AG04449 (cell line): ENCODE measurements around the gene CTXN1.

Experiments used
- CTCF ChIA-PET: fragments of 350-600 bp; formaldehyde crosslinking; extraction: SDS; loops from one replicate; lab custom pipeline; 2021; ENCODE audit warnings: antibody characterized with exemption; lab: Yijun Ruan, JAX
- POLR2A ChIA-PET: fragments of 400-600, 350-600 bp; formaldehyde crosslinking; extraction: SDS; loops from one replicate; lab custom pipeline; 2020; ENCODE audit warnings: antibody characterized with exemption, inconsistent platforms; lab: Yijun Ruan, JAX
- DNase-seq: peaks from one replicate; pipeline ENCODE4 v3.0.0-alpha.2; 2010; ENCODE audit warnings: low read depth, low spot score
- H3K4me3 ChIP-seq: 2 replicates; pipeline ENCODE4 v1.5.1; 2011; ENCODE audit warnings: low read depth, mild to moderate bottlenecking, control low read depth, low read length
- CTCF ChIP-seq: IDR thresholded peaks from one replicate; pipeline ENCODE4 v1.5.1; 2011; ENCODE audit warnings: mild to moderate bottlenecking, moderate library complexity, low read length, control low read depth, inconsistent platforms; ENCODE audit not compliant: insufficient read depth; ENCODE audit errors: missing control alignments

CTXN1 gene

GRCh38 chr19:7928741-7929701 lies 3.1 kb upstream of the CTXN1 start:
- H3K4me3 ChIP-seq: peak overlapping the region; percentile 6; the same call in 1 of the 2 replicates
- POLR2A ChIA-PET: interaction anchor here (0.8 to 1.6 kb wide), 4 partner anchors 8 to 76 kb away, joined by 3 to 10 read pairs (median 4); partner anchors contain the start of genes SNAPC2 and TIMM44
- TF ChIP-seq CTCF: peak; percentile 48
- CTCF ChIA-PET: interaction anchor here (0.6 to 4.2 kb wide), 9 partner anchors 8 to 76 kb away, joined by 3 to 43 read pairs (median 6); partner anchors contain the start of genes MAP2K7, SNAPC2 and TIMM44
- DNase-seq: peak; percentile 45

GRCh38 chr19:7928334-7928706 lies 2.4 kb upstream of the CTXN1 start:
- POLR2A ChIA-PET: interaction anchor here (1.0 to 1.6 kb wide), 2 partner anchors 15 to 598 kb away, joined by 3 to 10 read pairs; partner anchors contain the start of gene TIMM44

GRCh38 chr19:7927605-7928333 lies 1.8 kb upstream of the CTXN1 start:
- no peak for DNase-seq
- no peak overlapping the region for H3K4me3 ChIP-seq
- TF ChIP-seq CTCF: no peak
- ChIA-PET CTCF (interaction anchor here (0.8 to 4.2 kb wide), 3 partner anchors 8 to 94 kb away, joined by 3 to 43 read pairs (median 3); partner anchors contain the start of gene TIMM44), POLR2A (interaction anchor here (1.0 to 1.2 kb wide), 2 partner anchors 16 to 598 kb away, joined by 3 read pairs; partner anchors contain the start of gene TIMM44)

More at GRCh38 chr19:7928334-7928706, 2.4 kb upstream of the CTXN1 start:
- no peak for TF ChIP-seq CTCF
- DNase-seq: no peak
- H3K4me3 ChIP-seq: no peak overlapping the region
- CTCF ChIA-PET: interaction anchor here (1.1 to 4.2 kb wide), 3 partner anchors 8 to 75 kb away, joined by 4 to 43 read pairs (median 9); partner anchors contain the start of genes SNAPC2 and TIMM44

GRCh38 chr19:7926727-7927604 lies 1.0 kb upstream of the CTXN1 start:
- no peak for TF ChIP-seq CTCF
- POLR2A ChIA-PET: interaction anchor here (1.2 kb wide), 1 partner anchor 17 kb away, joined by 3 read pairs; the partner anchor contains the start of gene TIMM44
- CTCF ChIA-PET: interaction anchor here (0.8 to 4.2 kb wide), 6 partner anchors 9 to 93 kb away, joined by 3 to 43 read pairs (median 4); partner anchors contain the start of gene TIMM44
- H3K4me3 ChIP-seq: no peak overlapping the region
- no peak for DNase-seq

- POLR2A ChIA-PET: no interaction called here
- TF ChIP-seq CTCF: peak; percentile 96
- CTCF ChIA-PET: interaction anchor here (1.0 to 4.2 kb wide), 2 partner anchors 19 to 45 kb away, joined by 4 to 43 read pairs; partner anchors contain the start of gene TIMM44
- DNase-seq: no peak
- peak overlapping the region; percentile 49 for H3K4me3 ChIP-seq
Measured at GRCh38 chr19:7925171-7925851, 624 bp downstream of the CTXN1 start.
